Measurements from ENCODE around the gene KIFC3.

GRCh38 chr16:57781741-57782606 lies 20.3 kb downstream of the KIFC3 start:
- TF ChIP-seq CTCF (conservative IDR thresholded peaks at IDR 0.05) = no peak
- no peak for TF ChIP-seq ZFX (IDR thresholded peaks at IDR 0.05)

All from C4-2B (cell line).